ENCODE results near the gene NAXD.

NAXD gene

DNA sequence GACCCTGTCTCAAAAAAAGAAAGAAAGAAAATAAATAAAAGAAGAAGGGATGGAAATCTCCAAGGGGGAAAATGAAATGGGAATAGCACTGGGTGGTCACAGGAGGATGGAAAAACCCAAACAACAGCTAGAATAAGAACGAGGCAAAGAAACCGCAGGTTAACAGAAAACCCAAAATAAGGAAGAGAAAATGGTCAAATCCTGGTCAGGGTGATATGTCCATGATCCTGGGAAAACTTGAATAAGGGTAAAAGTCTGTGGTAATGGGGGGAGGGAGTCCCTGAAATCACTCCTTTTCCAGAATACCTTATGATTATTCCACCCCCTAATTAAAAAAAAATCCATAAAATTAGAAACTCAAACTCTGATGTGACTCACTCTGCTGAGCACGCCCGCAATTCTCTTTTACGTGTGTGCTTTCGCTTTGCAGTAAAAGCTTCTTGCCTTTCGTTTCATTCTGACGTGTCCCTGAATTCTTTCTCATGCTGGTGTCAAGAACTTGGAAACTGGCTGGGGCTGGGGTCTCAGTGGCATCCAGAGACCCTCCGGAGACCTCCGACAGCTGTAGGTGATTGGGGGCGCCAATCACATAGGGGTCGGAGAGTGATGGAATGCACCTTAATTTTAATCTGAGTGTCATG is 4.3 kb upstream of the NAXD start:
- TF ChIP-seq GATA1 (IDR thresholded peaks at IDR 0.05; ENCODE audit: low read depth, low read length) = no peak
- no peak for TF ChIP-seq POLR2A (IDR thresholded peaks at IDR 0.05; ENCODE audit: low read length)
- no peak for DNase-seq

DNA sequence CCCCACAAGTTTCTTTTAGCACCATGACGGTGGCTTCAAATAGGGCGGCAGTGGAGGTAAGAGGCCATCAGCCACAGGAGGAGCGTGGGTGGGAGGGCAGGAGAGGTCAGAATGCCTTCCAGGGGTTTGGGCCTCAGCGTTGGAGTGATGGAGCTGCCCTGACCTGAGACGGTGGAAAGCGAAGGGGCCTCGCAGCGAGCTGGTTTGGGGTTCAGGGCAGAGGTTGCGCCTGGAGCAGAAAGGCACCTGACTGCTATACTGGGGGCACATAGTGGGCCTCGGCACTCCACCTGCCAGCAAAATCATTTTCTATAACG is 382 bp upstream of the NAXD start:
- no peak for DNase-seq

DNA sequence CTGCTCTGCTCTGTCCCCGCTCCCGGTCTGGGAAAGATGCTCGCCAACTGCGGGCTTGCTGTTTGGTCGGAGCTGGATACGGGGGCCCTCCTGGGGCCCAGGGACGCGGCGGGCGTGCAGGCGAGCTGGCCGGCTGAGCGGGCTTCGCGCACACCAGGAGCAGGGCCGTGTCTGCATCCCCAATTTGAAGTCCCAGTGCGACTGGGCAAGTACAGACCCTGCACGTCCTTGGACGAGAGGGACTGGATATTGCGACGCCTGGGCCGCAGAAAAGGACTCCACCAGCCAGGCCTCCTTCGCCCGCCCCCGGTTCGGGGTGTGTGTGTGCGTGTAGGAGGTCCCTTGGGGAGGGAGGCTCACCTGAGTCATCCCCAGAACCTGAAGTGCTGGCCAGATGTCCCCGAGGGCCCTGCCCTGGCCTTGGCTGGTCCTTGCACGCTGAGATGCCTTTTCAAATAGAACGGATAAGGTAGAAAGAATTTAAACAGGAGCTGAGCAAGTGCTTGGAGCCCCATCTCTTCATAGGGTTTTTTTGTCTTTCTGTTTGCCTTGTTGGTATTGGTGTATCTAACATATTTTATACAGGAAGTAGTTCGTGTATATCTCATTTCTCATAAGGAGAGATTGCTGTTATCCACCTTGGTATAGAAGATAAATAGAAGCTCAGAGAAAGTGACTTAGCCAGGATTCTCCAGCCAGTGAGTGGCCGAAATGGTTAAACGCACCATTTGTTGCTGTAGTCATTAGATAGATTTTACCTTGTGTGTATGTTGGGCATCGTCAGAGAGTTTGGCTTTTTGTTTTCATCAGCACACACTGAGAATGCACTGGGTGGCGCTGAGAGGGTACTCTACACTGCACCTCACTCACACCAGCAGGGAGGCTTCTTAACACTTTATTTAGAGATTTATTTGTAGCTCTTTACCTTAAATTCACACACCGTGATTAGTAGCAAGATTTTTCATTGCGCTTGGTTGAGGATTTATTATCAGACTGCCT is 1.1 kb downstream of the NAXD start:
- DNase-seq = peak; percentile 61 to 71
- TF ChIP-seq POLR2A (IDR thresholded peaks at IDR 0.05; ENCODE audit: low read length) (no peak), GATA1 (IDR thresholded peaks at IDR 0.05; ENCODE audit: low read depth, low read length) (no peak)

More for the DNA sequence above, 382 bp upstream of the NAXD start:
- no peak for TF ChIP-seq GATA1 (IDR thresholded peaks at IDR 0.05; ENCODE audit: low read depth, low read length)
- no peak for TF ChIP-seq POLR2A (IDR thresholded peaks at IDR 0.05; ENCODE audit: low read length)

DNA sequence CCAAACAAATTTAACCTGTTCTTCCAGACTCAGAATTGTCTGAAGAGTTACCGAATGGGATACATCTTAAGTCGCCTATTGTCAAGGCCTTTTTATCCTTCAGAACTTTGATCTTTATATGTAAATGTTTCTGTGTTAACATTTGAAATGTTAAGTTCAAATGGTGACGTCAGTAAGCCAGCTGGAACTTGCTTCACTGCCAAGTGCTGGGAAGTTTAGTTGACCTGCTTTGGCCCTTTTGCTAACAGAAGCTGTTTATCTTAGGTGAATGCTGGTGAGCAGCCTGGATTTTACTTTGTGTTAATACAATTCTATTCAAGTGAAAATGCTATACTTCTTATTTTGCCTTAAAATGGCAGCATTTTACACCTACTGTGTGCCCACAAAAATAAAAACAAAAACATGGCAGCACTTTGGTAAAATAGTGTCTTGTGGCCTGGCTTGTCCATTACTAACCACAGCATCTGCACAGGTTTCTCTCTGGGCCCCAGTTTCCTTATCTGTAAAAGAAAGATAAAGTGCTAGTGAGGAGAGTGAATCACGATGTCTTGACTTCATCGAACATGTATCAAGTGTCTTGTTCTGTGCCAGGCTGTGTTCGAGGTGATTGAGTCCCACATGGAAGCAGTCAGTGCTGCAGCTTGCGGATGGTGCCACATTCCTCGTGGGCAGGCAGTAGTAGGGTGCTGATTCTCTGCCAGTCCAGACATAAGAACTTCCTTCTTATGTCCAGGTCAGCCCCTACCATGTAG is 2.2 kb downstream of the NAXD start:
- peak; percentile 51 to 70 for DNase-seq
- TF ChIP-seq GATA1 (IDR thresholded peaks at IDR 0.05; ENCODE audit: low read depth, low read length) (no peak), POLR2A (IDR thresholded peaks at IDR 0.05; ENCODE audit: low read length) (no peak)

DNA sequence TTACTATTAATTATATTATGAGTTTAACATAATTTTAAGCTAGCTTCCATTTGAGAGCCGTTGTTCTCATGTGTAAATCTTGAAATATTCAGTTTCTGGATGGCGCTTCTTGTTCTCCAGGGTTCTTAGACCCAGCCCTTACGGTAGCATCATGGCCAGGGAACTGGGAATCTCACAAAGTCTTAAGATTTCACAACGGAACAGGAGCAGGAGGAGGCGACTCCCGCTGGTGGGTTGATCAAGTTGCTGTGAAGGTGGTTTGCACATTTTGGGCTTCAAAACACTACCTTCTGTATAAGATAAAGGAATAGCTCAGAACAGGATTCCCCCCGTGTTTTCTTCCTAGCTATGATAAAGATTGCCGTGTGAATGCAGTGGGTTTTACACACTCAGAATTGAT is 2.8 kb downstream of the NAXD start:
- no peak for DNase-seq
- no peak for TF ChIP-seq POLR2A (IDR thresholded peaks at IDR 0.05; ENCODE audit: low read length)

DNA sequence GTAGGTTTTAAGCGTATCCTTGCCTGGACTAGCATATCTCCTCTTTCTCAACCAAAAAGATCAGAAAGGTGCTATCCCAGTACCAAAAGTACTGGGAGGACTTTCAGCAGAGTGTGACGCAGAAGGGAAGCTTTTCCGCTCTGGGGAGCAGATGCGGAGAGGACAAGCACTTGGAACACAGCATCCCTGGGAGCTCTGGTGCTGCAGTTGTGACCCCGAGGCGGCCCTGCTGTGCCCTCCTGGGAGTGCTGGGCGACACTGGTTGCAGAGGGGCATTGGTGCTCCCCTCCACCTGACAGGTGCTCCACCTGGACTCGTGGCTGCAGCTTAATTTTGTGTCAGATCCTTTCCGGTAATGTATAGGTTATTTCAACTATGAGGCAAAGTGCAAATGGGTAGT is 3.4 kb downstream of the NAXD start:
- TF ChIP-seq GATA1 (IDR thresholded peaks at IDR 0.05; ENCODE audit: low read depth, low read length) (no peak), POLR2A (IDR thresholded peaks at IDR 0.05; ENCODE audit: low read length) (no peak)

DNA sequence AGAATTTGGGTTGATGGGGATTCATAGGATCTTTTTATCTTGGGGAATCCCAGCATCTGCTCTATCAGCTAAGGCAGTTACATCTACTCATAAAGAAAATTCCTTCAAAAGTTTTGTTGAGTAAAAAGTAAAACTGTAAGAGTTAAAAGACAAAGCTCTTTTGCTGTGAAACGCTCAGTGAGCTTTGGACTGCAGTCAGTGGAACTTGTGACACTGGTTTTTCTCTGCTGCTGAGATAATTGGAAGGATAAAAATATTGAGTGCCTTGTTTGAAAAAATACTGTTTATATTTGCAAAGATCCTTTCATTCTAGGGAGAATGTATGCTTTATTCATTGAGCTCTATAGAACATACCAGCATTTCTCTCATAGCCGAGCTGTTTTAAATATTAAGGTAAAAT is 5.3 kb downstream of the NAXD start:
- TF ChIP-seq POLR2A (IDR thresholded peaks at IDR 0.05; ENCODE audit: low read length) = no peak
- TF ChIP-seq GATA1 (IDR thresholded peaks at IDR 0.05; ENCODE audit: low read depth, low read length) = no peak
- DNase-seq = no peak

More for the DNA sequence above, 3.4 kb downstream of the NAXD start:
- DNase-seq = no peak

DNA sequence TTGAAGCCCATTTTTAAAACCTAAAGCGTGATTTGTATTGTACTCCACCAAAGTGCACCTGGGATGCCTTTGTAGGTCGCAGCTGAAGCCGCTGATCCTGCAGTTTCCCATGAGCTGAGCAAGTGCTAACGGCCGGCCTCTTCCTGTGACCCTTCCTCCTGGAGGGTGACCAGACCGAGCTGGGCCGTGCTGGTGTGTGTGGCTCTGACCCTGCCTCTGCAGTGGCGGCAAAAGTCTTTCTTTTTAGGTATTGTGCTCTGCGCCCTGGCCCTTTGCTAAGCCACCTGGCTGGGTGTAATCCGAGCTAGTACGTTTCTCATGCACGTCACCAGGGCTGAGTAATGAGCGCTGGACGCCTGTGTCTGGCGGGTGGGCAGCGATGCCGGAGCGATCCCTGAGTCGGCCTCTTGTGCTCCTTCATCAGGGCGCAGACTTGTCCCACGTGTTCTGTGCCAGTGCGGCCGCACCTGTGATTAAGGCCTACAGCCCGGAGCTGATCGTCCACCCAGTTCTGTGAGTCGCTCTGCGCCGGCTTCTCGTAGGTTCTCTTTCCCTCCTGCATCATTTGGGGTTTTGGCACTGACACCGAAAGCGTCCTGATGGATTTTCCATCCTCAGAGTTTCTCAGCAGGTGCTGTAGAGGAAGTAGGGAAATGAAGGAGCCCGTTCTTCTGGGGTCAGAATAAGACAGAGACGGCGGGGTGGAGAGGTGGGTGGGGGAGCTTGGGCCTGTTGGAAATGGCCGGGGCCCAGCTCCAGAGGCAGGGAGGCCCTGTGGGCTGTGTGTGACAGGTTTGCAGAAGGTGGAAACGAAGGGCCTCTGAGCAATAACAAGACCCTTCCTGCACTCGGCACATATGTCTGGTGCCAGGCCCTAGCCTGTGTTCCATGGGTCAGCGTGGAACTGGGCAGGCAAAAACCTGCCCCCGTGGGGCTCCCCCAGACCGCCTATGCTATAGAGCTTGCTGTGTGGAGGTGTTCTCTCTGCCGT is 9.7 kb downstream of the NAXD start:
- no peak for DNase-seq
- TF ChIP-seq GATA1 (IDR thresholded peaks at IDR 0.05; ENCODE audit: low read depth, low read length) (no peak), POLR2A (IDR thresholded peaks at IDR 0.05; ENCODE audit: low read length) (no peak)

DNA sequence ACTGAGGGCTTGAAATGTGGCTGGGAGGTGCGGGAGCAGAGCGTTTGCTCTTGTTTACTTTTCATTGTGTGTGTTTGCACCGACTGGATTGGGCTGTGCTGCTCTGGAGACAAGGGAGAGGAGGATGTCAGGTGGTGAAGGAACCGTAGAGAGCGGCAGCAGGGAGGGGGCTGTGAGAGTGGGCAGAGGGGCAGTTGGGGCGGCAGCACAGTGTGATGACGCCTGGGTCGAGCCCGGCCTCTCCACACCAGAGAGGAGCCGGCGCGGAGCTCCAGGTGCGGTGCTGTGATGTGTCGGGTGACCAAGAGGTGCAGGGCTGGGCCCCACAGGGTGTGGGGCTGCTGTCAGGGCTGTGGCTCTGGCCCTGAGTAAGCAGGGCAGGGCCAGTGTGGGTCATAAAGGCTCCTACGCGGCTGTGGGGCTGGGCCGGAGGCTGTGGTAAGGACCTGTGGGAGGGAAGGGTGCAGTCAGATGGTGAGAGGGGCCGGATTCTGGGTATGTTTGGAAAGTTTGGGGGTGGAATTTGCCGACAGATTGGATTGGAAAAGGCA is 10.5 kb downstream of the NAXD start:
- TF ChIP-seq POLR2A (IDR thresholded peaks at IDR 0.05; ENCODE audit: low read length) (no peak), GATA1 (IDR thresholded peaks at IDR 0.05; ENCODE audit: low read depth, low read length) (no peak)
- DNase-seq = no peak

DNA sequence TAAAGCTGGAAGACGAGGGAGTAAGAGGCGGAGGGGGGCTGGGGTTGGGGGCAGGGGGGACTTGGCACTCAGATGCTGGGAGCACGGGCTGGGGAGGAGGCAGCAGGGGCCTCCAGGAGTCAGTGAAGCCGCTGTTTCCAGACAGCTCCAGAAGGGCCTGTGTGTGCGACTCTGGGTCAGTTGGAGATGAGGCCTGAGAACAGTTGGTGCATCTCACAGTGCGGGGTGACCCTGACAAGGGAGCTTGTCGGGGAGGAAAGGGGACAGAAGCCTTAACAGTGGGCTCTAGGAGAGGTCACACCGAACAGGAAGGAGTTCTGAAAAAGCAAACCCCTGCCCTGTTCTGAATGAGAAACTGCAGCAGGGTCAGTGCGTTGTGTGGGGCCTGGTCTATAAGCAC is 11.2 kb downstream of the NAXD start:
- no peak for DNase-seq
- TF ChIP-seq POLR2A (IDR thresholded peaks at IDR 0.05; ENCODE audit: low read length) (no peak), GATA1 (IDR thresholded peaks at IDR 0.05; ENCODE audit: low read depth, low read length) (no peak)

DNA sequence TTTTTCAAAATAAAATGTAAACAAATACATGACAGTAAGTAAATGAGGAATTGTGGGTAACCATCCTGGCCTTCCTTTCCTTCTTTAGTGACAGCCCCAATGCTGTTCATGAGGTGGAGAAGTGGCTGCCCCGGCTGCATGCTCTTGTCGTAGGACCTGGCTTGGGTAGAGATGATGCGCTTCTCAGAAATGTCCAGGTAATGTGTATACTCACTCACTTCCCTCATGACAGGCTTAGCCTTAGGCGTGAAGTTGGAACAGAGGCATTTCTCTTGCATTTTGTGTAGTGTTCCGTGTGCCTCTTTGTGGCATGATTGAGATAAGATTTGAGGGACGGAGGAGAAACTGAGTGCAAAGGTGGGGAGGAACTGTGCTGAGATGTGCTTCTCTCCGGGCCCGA is 12.0 kb downstream of the NAXD start:
- no peak for TF ChIP-seq GATA1 (IDR thresholded peaks at IDR 0.05; ENCODE audit: low read depth, low read length)
- TF ChIP-seq POLR2A (IDR thresholded peaks at IDR 0.05; ENCODE audit: low read length) = no peak
- DNase-seq = no peak

DNA sequence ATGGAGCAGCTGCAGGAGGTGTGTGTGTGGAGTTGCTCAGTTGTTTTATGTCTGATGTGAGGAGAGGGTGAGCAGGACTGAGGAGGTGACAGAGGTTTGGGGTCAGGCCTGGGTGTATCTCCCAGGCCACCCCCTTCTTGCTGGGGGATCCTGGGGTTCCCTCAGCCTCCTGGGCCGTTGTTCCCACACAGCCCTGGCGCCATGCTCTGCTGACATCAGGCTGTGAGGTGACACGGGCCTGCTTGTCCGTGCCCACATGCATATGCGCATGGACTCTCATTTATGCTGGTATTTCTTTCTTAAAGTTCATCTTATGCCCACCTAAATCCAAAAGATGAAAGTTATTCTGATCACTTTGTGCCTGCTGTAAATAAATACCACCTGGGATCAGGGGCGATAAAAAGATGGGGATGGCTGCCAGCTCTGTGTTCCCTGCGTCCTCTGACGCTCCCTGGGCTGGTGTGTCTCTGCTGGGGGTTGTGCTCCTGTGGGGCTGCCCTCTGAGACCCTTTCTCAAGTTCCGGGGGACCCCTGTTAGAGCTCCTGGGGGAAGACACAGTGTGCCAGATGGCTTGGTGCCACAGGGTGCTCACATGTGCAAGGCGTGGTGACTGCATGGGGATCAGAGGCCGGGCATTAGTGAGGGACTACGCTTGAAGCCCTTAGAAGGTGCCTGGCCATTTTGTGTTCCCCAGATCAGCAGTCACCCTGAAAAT is 12.6 kb downstream of the NAXD start:
- TF ChIP-seq POLR2A (IDR thresholded peaks at IDR 0.05; ENCODE audit: low read length) = no peak
- TF ChIP-seq GATA1 (IDR thresholded peaks at IDR 0.05; ENCODE audit: low read depth, low read length) = no peak
- no peak for DNase-seq
